Neural crest cell (in vitro differentiated cells): Measurements from ENCODE around the gene STX16. TPM values are rescaled to one million over a fixed set of nuclear protein-coding genes. Genes with fewer than 3 reads are reported as not detected.
A peak's percentile ranks its signal among the peaks of the same experiment; 100 is the strongest.

Experiments used
- DNase-seq: peaks from one replicate; pipeline ENCODE4 v3.0.0; 2021; ENCODE audit warnings: low read depth, mixed read lengths, low spot score
- H3K27ac Mint-ChIP-seq: one replicate; pipeline ENCODE4 v1.8.0; 2021; ENCODE audit warnings: mild to moderate bottlenecking, mixed read lengths; ENCODE audit not compliant: unreplicated experiment
- H3K27me3 Mint-ChIP-seq: 2 replicates; pipeline ENCODE4 v1.8.0; 2021; ENCODE audit warnings: low read depth, mild to moderate bottlenecking, mixed read lengths
- H3K36me3 Mint-ChIP-seq: 2 replicates; pipeline ENCODE4 v1.8.0; 2021; ENCODE audit warnings: low read depth, mild to moderate bottlenecking, mixed read lengths
- H3K4me1 Mint-ChIP-seq: 2 replicates; pipeline ENCODE4 v1.8.0; 2021; ENCODE audit warnings: mixed read lengths
- H3K4me3 Mint-ChIP-seq: one replicate; pipeline ENCODE4 v1.8.0; 2021; ENCODE audit warnings: mild to moderate bottlenecking, mixed read lengths
- H3K9me3 Mint-ChIP-seq: 2 replicates; pipeline ENCODE4 v1.8.0; 2021; ENCODE audit warnings: mixed read lengths
- total RNA-seq: library from RNA; stranded (reverse); gene quantifications from 2 replicates; pipeline ENCODE4 v1.2.1, GENCODE V29; 2021
- TF ChIP-seq, protein P1 (sequence below): fragments of 200-600 bp; sonication (generic); conservative IDR thresholded peaks from 2 replicates; pipeline ENCODE4 v1.5.0; 2021; ENCODE audit warnings: antibody characterized with exemption, mild to moderate bottlenecking

Gene STX16
- total RNA-seq, 1 donor from 2014 or later = 58.7 TPM

DNA sequence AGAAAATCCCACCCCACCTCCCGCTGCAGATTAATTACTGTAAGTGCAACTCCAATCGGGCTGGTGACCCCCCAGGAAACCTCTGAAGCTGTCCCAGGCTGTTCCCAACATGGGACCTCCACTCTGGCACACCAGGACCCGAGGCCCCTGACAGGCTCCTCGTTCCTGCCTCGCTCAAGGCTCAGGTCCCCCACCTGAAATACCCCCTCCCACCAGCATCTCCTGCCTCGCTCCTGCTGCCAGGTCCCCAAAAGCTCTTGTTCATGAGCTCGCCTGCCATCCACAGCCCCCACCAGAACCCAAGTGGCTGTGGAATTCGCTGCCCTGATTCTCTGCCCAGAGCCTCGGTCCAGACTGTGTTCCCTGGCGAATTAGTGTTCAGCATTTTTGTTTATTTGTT is 67.6 kb downstream of the STX16 start:
- H3K4me3 Mint-ChIP-seq = no peak overlapping the region
- DNase-seq = no peak
- no peaks in the 10 kb centered on the region for H3K36me3 Mint-ChIP-seq
- H3K4me1 Mint-ChIP-seq = peaks cover 46% of the 10 kb centered on the region
- TF ChIP-seq, protein P1, sequence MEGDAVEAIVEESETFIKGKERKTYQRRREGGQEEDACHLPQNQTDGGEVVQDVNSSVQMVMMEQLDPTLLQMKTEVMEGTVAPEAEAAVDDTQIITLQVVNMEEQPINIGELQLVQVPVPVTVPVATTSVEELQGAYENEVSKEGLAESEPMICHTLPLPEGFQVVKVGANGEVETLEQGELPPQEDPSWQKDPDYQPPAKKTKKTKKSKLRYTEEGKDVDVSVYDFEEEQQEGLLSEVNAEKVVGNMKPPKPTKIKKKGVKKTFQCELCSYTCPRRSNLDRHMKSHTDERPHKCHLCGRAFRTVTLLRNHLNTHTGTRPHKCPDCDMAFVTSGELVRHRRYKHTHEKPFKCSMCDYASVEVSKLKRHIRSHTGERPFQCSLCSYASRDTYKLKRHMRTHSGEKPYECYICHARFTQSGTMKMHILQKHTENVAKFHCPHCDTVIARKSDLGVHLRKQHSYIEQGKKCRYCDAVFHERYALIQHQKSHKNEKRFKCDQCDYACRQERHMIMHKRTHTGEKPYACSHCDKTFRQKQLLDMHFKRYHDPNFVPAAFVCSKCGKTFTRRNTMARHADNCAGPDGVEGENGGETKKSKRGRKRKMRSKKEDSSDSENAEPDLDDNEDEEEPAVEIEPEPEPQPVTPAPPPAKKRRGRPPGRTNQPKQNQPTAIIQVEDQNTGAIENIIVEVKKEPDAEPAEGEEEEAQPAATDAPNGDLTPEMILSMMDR = no peak
- peaks cover 39% of the 10 kb centered on the region for H3K27me3 Mint-ChIP-seq
- H3K9me3 Mint-ChIP-seq = peaks cover 2% of the 10 kb centered on the region
- peak overlapping the region; percentile 85 for H3K27ac Mint-ChIP-seq

GRCh38 chr20:58719258-58719657 is 68.2 kb downstream of the STX16 start:
- Mint-ChIP-seq H3K36me3 (no peaks in the 10 kb centered on the region), H3K9me3 (peaks cover 2% of the 10 kb centered on the region), H3K27ac (no peak overlapping the region), H3K4me3 (no peak overlapping the region), H3K27me3 (peaks cover 42% of the 10 kb centered on the region), H3K4me1 (peaks cover 46% of the 10 kb centered on the region)
- TF ChIP-seq, protein P1 = no peak
- no peak for DNase-seq

DNA sequence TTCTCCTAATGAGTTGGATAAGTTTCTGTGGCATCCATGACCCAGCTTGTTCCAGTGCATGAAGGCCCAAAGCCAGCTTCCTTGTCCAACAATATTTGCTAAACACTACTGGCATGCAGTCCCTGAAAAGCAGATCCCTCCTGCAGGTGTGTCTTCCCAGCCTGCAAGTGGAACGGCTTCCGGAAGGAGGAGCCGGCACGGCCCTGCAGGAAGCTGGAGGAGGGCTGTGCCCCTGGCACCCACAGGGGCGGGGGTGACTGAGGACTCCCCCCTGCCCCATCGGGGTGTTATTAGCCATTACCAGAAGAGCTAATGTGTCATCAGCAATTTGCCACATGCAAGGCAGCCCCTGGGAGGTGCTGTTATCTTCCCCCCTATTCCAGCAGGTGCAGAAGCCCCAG is 68.9 kb downstream of the STX16 start:
- no peak overlapping the region for H3K4me3 Mint-ChIP-seq
- no peak overlapping the region for H3K27ac Mint-ChIP-seq
- peaks cover 46% of the 10 kb centered on the region for H3K4me1 Mint-ChIP-seq
- peaks cover 4% of the 10 kb centered on the region for H3K36me3 Mint-ChIP-seq
- peaks cover 48% of the 10 kb centered on the region for H3K27me3 Mint-ChIP-seq
- TF ChIP-seq, protein P1 = no peak
- DNase-seq = no peak
- H3K9me3 Mint-ChIP-seq = peaks cover 2% of the 10 kb centered on the region

DNA sequence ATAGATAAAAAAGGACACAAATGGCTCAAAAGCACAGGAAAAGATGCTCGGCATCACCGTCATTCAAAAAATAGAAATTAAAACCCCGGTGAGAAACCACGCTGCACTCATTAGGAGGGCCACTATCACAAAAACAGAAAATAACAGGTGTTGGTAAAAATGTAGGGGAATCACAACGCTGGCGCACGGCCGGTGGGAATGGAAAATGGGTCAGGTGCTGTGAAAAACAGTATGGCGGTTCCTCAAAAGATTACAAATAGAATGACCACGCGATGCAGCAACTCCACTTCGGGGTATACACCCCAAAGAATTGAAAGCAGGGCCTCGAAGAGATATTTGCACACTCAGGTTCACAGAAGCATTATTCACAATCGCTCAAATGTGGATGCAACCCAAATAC is 69.8 kb downstream of the STX16 start:
- peaks cover 39% of the 10 kb centered on the region for H3K4me1 Mint-ChIP-seq
- TF ChIP-seq, protein P1 = no peak
- no peak for DNase-seq
- no peak overlapping the region for H3K27ac Mint-ChIP-seq
- peaks cover 2% of the 10 kb centered on the region for H3K9me3 Mint-ChIP-seq
- H3K36me3 Mint-ChIP-seq = peaks cover 4% of the 10 kb centered on the region
- no peak overlapping the region for H3K4me3 Mint-ChIP-seq
- H3K27me3 Mint-ChIP-seq = peaks cover 48% of the 10 kb centered on the region

- no peak for DNase-seq
- Mint-ChIP-seq H3K9me3 (peaks cover 5% of the 10 kb centered on the region), H3K27me3 (peaks cover 46% of the 10 kb centered on the region), H3K4me1 (peaks cover 31% of the 10 kb centered on the region), H3K36me3 (peaks cover 4% of the 10 kb centered on the region), H3K4me3 (no peak overlapping the region), H3K27ac (peak overlapping the region; percentile 91)
- TF ChIP-seq, protein P1 = no peak
These were observed 71.1 kb downstream of the STX16 start for GRCh38 chr20:58721951-58722778.
